LoVo (cell line): ENCODE measurements around the gene BST1.

ENCODE experiments used
- DNase-seq: peaks from one replicate; pipeline ENCODE4 v3.0.0-alpha.2; 2016; ENCODE audit warnings: low spot score

The BST1 gene

GRCh38 chr4:15702941-15703403, at the start of gene BST1:
BST1 (plus strand) TSS chr4:15703065; CDS start chr4:15703145, 80 bp downstream.
- DNase-seq, result no peak

GRCh38 chr4:15653420-15653819, 49.4 kb upstream of the BST1 start:
- DNase-seq, result peak; percentile 33

GRCh38 chr4:15653864-15654592, 48.8 kb upstream of the BST1 start:
- DNase-seq, result peak; percentile 19

- peak; percentile 39 for DNase-seq
Measured at GRCh38 chr4:15654593-15655222, 48.2 kb upstream of the BST1 start.

- DNase-seq, result peak; percentile 89
Measured at GRCh38 chr4:15655223-15656037, 47.4 kb upstream of the BST1 start, which contains the start of gene FBXL5. FBXL5 (minus strand) TSS chr4:15655357; CDS start chr4:15655287, 70 bp downstream.

GRCh38 chr4:15656038-15656470, 46.8 kb upstream of the BST1 start:
- DNase-seq, result no peak

- no peak for DNase-seq
Measured at GRCh38 chr4:15657366-15657765, 45.5 kb upstream of the BST1 start.

- no peak for DNase-seq
Measured at GRCh38 chr4:15658136-15658770, 44.6 kb upstream of the BST1 start.

GRCh38 chr4:15658781-15659180, 44.1 kb upstream of the BST1 start:
- no peak for DNase-seq

- no peak for DNase-seq
Measured at GRCh38 chr4:15659768-15660570, 42.9 kb upstream of the BST1 start.

GRCh38 chr4:15665753-15666365, 37.0 kb upstream of the BST1 start:
- DNase-seq, result peak; percentile 88

- no peak for DNase-seq
Measured at GRCh38 chr4:15667006-15667405, 35.9 kb upstream of the BST1 start.

GRCh38 chr4:15668566-15669435, 34.1 kb upstream of the BST1 start:
- DNase-seq, result no peak

- no peak for DNase-seq
Measured at GRCh38 chr4:15670576-15670975, 32.3 kb upstream of the BST1 start.

- no peak for DNase-seq
Measured at GRCh38 chr4:15672101-15672500, 30.8 kb upstream of the BST1 start.

- DNase-seq, result no peak
Measured at GRCh38 chr4:15673337-15673736, 29.5 kb upstream of the BST1 start.

GRCh38 chr4:15674046-15674445, 28.8 kb upstream of the BST1 start:
- DNase-seq, result no peak

- no peak for DNase-seq
Measured at GRCh38 chr4:15674926-15675325, 27.9 kb upstream of the BST1 start.

- no peak for DNase-seq
Measured at GRCh38 chr4:15675356-15675755, 27.5 kb upstream of the BST1 start.

GRCh38 chr4:15676039-15676438, 26.8 kb upstream of the BST1 start:
- DNase-seq, result no peak
